Brain microvascular endothelial cell (primary cell): ENCODE measurements around the gene MROH7.

Source experiments
- DNase-seq: peaks from one replicate; pipeline ENCODE4 v3.0.0-alpha.2; 2020
- H3K27ac ChIP-seq: fragments of 250-450 bp; sonication (Bioruptor Pico); 2 replicates; pipeline ENCODE4 v1.5.1; 2020; ENCODE audit warnings: mild to moderate bottlenecking, moderate library complexity
- H3K27me3 ChIP-seq: fragments of 250-450 bp; sonication (Bioruptor Pico); replicated peaks from 2 replicates; pipeline ENCODE4 v1.5.1; 2020; ENCODE audit warnings: mild to moderate bottlenecking
- H3K36me3 ChIP-seq: fragments of 250-450 bp; sonication (Bioruptor Pico); replicated peaks from 2 replicates; pipeline ENCODE4 v1.5.1; 2020; ENCODE audit warnings: mild to moderate bottlenecking
- H3K4me3 ChIP-seq: 2 replicates; pipeline ENCODE4 v1.5.1; 2011; ENCODE audit warnings: low read depth, mild to moderate bottlenecking, control low read depth, low read length, moderate library complexity
- CTCF ChIP-seq: IDR thresholded peaks from 2 replicates; pipeline ENCODE4 v1.5.1; 2011; ENCODE audit warnings: low read depth, mild to moderate bottlenecking, moderate library complexity, low read length, control low read depth, inconsistent platforms; ENCODE audit errors: missing control alignments
- in situ Hi-C: cut with HindIII; loops from 2 replicates; pipeline ENCODE4 v1.10.0; 2017; ENCODE audit warnings: low sequenced_read_pairs, low pct_ligation_motif_present

Gene MROH7

GRCh38 chr1:54711536-54711935, 70.0 kb downstream of the MROH7 start:
- H3K4me3 ChIP-seq, result no peak overlapping the region
- no peaks in the 10 kb centered on the region for H3K27me3 ChIP-seq
- no peak for DNase-seq

GRCh38 chr1:54714881-54715492, 73.4 kb downstream of the MROH7 start:
- no peak for DNase-seq
- Histone ChIP-seq H3K36me3 (peaks cover 11% of the 10 kb centered on the region), H3K27me3 (no peaks in the 10 kb centered on the region), H3K27ac (no peak overlapping the region), H3K4me3 (no peak overlapping the region)
- in situ Hi-C loops, result no loop called here
- no peak for TF ChIP-seq CTCF

More at GRCh38 chr1:54711536-54711935, 70.0 kb downstream of the MROH7 start:
- Histone ChIP-seq H3K27ac (no peak overlapping the region), H3K36me3 (no peaks in the 10 kb centered on the region)
- in situ Hi-C loops, result no loop called here
- no peak for TF ChIP-seq CTCF

GRCh38 chr1:54715493-54716298, 74.1 kb downstream of the MROH7 start, which contains the start of gene TTC4:
TSS of gene TTC4 (plus strand) at chr1:54715861. CDS start at chr1:54715909, 48 bp downstream.
- TF ChIP-seq CTCF, result no peak
- Histone ChIP-seq H3K27me3 (no peaks in the 10 kb centered on the region), H3K27ac (peak within 1 kb of the TSS; percentile 70), H3K4me3 (peak within 1 kb of the TSS; percentile 93), H3K36me3 (peaks cover 11% of the 10 kb centered on the region)
- peak; percentile 62 for DNase-seq
- in situ Hi-C loops, result no loop called here

GRCh38 chr1:54716299-54717047, 74.9 kb downstream of the MROH7 start:
- H3K27me3 ChIP-seq, result no peaks in the 10 kb centered on the region
- H3K4me3 ChIP-seq, result peak overlapping the region; percentile 93
- in situ Hi-C loops, result no loop called here
- H3K36me3 ChIP-seq, result peaks cover 14% of the 10 kb centered on the region
- TF ChIP-seq CTCF, result no peak
- DNase-seq, result peak; percentile 31
- H3K27ac ChIP-seq, result peak overlapping the region; percentile 70

- DNase-seq, result no peak
- Histone ChIP-seq H3K27me3 (no peaks in the 10 kb centered on the region), H3K36me3 (peaks cover 59% of the 10 kb centered on the region), H3K4me3 (no peak overlapping the region), H3K27ac (no peak overlapping the region)
- in situ Hi-C loops, result no loop called here
- no peak for TF ChIP-seq CTCF
These were observed 80.1 kb downstream of the MROH7 start for GRCh38 chr1:54721719-54722118.
